Measurements from ENCODE around the gene TSPAN17.

The TSPAN17 gene

DNA sequence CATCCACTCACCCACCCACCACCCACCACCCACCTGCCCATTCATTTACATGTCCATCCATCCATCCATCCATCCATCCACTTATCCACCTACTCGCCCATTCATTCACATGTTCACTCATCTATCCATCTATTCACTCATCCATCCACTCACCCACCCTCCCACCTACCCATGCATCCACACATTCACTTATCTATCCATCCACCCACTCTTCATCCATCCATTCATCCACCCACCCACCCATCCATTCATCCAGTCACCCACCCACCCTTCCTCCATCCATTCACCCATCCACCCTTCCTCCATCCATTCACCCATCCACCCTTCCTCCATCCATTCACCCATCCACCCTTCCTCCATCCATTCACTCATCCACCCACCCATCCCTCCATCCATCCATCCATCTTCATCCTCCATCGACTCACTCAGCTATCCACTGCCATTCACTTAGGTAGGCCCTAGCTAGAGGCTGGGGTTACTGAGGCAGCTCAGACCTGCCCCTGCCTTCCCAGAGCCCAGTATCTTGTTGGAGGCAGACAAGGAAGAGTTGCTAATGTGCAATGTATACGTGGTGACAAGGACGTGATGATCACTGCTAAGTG is 12.7 kb downstream of the TSPAN17 start:
- no peak for DNase-seq (ENCODE audit: low read depth in 2 of 3, low spot score in 2 of 3)

DNA sequence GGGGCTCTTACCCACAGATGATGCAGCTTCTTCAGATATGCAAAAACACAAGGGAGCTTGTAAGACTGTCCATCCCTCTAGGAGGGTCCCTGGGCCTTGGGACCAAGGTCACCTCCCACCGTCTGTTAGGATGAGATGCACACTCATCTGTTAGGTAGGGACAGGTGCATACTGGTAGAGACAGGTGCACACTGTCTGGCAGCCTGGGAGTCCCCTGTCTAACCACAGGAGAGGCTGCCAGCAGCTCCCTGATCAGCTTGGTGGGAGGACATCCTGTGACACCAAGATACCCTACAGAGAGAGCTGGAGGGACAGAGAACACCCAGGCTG is 13.2 kb downstream of the TSPAN17 start:
- no peak for DNase-seq (ENCODE audit: low read depth in 2 of 3, low spot score in 2 of 3)

DNA sequence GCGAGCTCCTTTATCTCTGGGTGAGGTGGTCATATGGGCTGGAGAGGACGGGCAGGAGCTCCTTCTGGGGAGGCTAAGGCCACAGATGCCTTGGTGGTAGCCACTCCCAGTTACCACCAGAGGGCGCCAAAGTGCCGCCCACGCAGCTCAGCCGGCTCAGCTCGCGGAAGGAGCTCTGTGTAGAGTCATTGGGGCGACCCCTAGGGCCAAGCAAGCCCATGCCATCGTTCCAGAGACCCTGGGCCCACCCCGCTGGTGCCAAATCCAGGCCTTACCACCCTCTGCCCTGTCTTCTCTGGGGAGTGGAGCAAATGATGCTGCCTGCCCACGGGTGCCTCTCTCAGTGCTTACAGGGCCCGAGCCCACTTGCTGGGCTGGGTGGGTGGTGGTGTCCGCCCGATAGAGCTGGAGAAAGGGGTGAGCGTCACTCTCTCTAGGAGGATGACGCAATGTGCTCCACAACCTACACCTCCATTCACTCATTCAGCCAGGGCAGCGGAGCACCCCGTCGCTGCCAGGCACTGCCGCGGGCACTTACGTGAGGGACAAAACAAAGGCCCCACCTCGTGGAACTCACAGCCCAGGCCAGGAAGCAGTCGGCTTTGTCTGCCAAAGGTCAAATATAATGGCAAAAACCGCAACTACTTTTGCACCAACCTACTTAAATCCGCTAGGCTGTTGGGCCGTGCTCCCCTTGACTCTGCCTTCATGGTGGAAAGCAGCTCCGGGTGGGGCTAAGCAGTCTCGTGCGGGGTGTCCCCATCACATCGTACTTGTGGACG is 13.8 kb downstream of the TSPAN17 start:
- peak; percentile 60 to 82 (median 82) for DNase-seq (ENCODE audit: low read depth in 2 of 3, low spot score in 2 of 3)

DNA sequence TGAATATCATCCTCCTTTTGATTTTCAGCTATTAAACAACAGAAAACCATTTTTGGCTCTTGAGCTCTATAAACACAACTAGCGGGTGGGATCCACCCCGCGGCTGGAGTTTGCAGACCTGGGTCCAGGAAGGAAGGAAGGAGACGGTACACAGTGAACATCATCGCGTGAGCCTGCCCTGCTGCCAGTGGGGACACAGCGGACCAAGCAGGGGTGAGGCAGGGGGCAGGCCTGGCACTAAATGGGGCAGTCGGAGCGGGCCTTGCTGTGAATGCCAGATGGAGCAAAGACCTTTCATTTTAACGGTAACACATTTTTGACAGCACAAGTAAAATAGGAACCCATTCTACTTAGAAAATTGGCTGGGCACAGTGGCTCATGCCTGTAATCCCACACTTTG is 14.4 kb downstream of the TSPAN17 start:
- DNase-seq (ENCODE audit: low read depth in 2 of 3, low spot score in 2 of 3): no peak

DNA sequence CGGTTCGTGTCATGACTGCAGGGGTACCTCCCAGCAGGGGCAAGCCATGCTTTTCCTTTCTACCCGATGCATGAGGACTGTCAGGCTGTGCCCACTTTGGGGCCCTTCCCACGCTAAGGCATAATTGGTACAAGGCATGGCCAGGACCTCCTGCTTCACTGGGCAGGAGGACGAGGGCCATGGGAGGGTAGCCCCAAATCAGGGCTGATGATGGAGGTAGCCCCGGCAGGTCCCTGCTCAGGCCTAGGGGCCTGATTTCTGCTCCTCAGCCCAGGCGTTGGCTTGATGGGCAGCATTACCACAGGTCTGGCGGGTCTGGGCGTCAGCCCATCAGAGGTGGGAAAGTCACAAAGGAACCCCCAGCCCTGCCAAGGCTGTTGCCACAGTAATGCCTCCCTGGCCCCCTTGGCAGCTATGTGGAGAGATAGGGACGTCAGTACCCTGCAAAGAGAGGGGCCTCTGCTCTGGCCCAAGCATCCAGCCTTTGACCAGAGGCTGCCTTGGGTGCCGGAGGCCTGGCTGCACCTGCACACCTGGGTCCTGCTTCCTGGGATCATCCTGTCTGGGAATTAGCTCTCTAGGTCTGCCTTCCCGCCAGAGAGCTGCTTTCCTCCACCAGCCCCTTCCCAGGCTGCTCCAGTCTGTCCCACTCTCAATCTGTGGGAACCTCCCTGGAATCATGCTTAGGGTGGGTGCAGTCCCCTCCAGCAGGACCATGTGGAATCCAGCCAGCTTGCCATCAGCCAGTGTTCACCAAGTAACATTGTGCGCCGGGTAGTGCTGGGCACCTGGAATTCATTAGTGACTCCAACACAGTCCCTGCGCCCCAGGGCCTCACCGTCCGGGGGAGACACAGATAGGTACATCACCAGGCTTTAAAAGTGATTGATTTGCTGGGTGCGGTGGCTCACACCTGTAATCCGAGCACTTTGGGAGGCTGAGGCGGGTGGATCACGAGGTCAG is 15.4 kb downstream of the TSPAN17 start:
- no peak for DNase-seq (ENCODE audit: low read depth in 2 of 3, low spot score in 2 of 3)

DNA sequence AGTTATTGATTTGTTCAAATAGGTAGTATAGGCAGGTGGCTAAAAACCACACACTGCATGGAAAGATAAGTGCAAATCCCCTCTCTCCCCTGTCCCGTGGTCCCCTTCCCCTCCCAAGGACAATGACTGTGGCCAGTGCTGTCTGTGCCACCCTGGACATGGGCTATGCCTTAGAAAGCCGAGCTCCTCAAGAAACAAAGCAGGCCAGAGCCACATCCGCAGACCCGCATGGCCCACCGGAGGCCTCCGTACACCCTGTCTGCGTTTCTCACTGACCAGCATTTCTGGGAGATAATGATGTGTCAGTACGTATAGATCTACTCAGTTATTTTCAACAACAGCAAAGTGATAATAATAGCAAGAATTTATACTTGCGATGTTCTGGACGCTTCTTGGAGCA is 16.3 kb downstream of the TSPAN17 start:
- DNase-seq (ENCODE audit: low read depth in 2 of 3, low spot score in 2 of 3): no peak

DNA sequence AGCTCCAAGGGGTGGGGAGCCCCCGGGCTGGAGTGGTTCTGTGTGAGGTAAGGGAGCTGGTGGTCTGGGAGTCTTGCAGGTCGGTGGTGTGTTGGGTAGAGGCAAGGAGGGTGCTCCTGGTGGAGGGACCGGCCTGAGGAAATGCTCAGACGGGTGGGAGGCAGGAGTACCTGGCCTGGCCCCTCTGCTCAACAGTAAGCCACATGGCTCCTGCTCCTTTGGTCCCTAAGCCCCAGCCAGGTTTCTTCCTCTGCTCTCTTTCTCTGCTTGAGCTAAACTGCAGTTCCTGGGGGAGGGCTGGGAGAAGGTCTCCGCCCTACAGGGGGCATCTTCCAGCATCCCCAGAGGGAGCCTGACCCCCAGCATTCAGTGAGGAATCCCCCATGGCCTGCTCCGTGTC is 17.2 kb downstream of the TSPAN17 start:
- no peak for DNase-seq (ENCODE audit: low read depth in 2 of 3, low spot score in 2 of 3)

DNA sequence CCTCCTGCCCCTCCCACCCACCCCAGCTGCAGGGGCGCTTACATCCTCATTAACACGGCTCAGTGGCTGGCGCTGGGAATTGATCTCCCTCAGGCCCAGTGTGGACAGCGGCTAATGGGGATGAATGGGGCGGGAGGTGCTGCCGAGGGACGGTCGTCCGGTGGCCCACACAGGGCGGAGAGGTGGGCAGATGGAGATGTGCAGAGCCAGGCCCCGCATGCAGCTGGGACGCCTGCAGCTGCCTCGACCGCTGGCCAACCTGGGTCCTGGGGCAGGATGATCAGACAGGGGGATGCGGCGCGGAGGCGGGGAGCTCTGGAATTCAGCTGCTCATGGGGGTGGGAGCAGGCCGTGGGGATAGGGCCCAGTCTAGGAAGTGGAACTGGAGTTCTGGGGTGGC is 17.6 kb downstream of the TSPAN17 start:
- no peak for DNase-seq (ENCODE audit: low read depth in 2 of 3, low spot score in 2 of 3)

DNA sequence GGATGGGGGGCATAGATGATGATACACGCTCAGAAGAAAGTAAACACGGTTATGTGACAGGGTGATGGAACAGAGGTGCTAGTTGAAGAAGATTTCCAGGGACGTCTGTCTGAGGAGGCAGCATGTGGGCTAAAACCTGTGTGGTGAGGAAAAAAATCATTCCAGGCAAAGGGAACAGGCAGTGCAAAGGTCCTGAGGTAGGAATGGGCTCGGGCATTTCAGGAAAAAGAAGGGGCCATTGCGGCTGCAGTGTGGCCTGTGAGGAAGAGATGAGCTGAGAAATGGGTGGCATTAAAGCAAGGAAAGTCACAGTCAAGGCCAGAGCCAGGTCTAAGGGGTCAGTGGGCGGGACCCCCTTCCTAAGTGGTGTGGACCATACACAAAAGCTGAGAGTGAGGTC is 18.2 kb downstream of the TSPAN17 start:
- DNase-seq (ENCODE audit: low read depth in 2 of 3, low spot score in 2 of 3): no peak

DNA sequence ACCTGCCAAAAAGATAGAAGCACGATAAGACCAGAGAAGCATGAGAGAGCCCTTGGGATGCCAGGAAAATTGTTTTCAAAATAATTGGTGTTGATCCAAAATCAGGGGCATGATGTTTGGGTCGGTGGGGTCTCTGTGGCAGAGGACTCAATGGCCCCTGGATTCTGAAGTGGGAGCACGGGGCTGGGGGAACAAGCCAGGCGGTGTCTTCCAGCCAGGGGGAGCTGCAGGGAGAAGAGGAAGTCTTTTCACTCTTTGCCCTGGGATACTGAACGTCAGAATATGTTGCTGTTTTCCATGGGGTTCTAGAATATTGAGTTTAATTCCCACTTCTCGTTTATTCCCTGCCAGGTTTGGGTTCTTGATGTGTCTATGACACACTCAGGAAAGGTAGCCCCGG is 20.4 kb downstream of the TSPAN17 start:
- DNase-seq (ENCODE audit: low read depth in 2 of 3, low spot score in 2 of 3): no peak

DNA sequence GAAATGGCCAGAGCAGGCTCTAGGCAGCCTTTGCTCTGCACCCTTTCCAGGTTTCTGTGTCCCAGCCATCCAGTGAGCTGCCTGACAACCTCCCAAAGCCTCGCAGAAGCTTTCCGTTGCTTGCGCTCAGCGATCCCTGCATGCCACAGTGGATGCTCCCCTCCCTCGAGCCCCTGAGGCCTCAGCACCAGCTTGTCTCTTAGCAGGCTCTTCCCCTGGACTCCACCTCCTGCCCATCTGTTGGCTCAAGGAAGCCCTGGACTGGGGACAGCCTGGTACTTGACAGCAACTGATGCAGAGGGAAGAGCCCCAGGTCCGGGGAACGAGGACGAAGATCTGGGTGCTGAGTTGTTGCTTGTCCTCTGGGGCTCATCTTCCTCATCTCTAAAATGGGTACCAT is 23.2 kb downstream of the TSPAN17 start:
- DNase-seq (ENCODE audit: low read depth in 2 of 3, low spot score in 2 of 3): no peak

DNA sequence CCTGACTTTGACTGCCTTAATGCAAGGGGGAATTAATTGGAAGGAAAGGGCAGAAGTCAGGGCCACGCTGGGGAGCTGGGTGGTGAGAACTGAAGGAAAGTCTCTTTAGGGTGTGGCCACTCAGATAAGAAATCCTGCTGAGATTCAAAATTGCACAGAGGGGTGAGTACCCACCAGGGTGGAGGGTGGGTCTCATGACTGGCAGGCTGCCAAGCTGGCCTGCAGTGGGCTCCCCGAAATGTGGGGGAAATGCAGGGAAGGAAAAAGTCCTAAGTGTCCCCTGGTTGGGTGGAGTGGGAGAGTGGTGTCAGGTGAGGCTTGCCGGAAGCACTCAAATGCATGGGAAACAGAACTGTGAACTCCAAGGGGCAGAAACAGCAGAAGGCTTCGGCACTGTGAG is 24.1 kb downstream of the TSPAN17 start:
- DNase-seq (ENCODE audit: low read depth in 2 of 3, low spot score in 2 of 3): no peak

DNA sequence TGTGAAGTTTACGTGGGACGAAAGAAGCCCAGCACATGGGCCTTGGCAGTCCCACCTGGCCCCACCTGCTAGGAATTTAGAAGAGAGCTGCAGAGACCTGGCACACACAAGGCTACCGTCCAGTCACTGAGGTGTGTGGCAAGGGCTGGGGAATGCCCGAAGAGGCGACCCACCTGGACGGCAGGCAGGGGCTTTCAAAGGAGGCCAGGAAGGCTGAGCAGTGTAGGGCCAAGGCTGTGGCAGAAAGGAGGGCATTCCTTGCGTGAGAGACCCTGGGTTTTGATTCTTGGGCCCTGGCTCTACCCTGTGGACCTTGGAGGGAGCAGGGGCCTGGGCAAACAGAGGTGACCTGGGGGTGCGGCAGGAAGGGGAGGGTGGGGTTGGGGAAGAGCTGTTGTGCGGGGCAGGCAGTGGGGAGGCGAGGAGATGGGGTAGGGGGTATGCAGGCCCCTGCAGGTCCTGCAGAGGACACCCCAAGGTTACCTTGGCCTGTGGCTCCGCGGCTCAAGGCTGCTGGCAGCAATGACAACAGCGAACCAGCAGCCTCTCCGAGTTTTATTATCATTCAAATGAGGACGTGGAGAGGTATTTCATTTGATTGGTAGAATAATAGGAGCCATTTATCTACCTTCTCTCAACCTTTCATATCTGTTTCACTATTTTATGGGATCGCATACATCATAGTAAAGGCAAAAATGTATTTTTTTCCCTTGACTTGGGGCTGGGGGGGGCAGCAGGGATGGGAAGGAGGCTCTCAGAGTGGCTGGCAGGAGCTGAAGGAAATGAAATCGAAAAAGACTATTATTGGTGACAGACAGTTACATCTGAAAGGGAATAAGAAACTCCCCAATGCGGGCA is 24.8 kb downstream of the TSPAN17 start:
- no peak for DNase-seq (ENCODE audit: low read depth in 2 of 3, low spot score in 2 of 3)

DNA sequence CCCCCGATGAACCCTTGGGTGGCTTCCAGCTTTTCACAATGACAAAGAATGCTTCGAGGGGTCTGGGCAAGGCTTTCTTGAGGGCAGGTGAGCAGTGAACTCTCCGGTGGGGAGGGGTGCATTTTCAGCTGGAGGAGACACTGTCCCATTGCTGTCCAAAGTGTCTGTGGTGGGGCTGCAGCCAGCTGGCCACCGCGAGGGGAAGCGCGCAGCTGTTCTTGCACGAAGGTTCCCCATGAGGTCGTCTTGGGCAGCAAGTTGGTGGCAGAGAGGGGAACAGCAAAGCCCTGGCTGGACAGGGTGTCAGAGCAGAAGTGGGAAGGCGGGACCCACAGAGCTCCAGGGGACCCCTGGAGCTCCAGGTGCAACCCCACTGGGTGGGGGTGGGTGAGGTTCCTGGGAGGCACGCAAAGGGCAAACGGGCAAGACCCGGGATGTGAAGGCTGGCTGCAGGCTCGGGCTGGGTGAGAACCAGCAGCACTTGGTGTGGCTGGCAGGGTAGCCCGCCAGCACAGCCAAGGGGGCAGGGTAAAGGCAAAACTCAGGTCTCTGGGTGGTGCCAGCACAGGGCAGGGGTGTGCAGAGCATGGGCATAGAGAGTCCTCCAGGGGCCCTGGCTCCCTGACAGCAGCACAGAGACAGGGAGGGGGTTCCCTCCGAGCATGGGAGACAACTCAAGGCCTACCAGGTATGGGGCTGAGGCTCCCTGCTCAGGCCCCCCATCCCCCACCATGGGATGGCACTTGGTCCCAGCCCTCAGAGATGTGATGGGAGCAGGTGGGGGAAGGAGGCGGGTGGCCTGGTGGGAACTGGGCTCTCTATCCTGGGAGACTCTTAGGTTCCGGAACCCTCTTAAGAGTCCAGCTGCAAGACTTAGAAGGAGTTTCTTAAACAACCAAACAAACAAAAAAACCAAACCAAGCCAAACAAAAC is 26.6 kb downstream of the TSPAN17 start:
- no peak for DNase-seq (ENCODE audit: low read depth in 2 of 3, low spot score in 2 of 3)

DNA sequence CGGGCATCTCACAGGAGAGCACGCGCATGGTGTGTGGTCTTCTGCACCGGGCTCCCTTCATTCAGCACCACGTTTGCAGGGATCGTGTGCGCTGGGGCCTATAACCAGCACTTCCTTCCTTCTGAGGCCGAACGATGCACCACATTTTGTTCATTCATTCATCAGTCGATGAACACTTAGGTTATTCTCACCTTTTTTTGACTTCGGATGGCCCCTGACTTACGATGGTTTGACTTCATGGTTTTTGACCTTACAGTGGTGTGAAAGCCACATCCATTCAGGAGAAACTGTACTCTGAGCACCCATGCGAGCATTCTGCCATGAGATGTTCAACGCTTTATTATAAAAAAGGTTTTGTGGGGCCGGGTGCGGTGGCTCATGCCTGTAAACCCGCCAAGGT is 27.5 kb downstream of the TSPAN17 start:
- DNase-seq (ENCODE audit: low read depth in 2 of 3, low spot score in 2 of 3): no peak

DNA sequence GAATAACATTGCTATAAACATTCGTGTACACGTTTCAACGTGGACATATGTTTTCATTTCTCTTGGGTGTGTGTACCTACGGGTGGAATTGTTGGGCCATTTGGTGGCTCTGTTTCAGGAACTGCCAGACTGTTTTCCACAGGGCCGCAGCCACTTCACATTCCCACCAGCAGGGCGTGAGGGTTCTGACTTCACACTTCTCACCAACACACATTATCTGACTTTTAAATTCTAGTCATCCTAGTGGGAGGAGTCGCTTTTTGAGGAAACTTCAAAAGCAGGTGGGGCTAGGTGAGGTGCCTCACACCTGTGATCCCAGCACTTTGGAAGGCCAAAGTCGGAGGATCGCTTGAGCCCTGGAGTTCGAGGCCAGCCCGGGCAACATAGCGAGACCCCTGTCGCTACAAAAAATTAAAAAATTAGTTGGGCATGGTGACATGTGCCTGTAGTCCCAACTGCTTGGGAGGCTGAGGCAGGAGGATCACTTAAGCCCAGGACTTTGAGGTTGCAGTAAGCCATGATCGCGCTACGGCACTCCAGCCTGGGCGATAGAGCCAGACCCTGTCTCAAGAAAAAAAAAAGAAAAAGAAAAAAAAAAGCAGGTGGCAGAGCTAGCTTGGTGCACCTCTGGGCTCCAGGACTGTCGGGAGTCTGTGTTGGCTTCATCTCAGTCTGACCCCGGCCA is 28.5 kb downstream of the TSPAN17 start:
- DNase-seq (ENCODE audit: low read depth in 2 of 3, low spot score in 2 of 3): no peak

DNA sequence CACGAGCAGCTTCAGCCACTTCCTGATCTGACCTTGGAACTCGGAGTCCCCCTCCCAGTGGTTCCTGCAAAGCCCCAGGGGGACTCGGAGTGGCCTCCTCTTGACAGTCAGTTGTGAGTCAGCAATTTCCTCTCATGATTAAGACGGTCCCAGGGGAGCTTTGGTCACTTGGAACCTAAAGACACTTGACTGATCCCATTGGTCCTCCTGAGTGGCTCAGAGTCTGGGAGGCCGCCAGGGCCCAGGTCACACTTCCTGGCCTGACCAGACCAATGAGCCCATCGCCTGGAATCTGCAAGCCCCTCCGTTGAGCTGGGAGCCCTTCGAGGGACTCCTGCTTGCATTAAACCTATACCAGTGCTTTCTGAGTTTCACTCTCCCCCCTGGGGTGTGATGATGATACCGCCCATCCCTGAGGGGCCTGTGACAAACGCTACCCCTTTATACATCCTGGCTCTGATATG is 29.1 kb downstream of the TSPAN17 start:
- DNase-seq (ENCODE audit: low read depth in 2 of 3, low spot score in 2 of 3): no peak

DNA sequence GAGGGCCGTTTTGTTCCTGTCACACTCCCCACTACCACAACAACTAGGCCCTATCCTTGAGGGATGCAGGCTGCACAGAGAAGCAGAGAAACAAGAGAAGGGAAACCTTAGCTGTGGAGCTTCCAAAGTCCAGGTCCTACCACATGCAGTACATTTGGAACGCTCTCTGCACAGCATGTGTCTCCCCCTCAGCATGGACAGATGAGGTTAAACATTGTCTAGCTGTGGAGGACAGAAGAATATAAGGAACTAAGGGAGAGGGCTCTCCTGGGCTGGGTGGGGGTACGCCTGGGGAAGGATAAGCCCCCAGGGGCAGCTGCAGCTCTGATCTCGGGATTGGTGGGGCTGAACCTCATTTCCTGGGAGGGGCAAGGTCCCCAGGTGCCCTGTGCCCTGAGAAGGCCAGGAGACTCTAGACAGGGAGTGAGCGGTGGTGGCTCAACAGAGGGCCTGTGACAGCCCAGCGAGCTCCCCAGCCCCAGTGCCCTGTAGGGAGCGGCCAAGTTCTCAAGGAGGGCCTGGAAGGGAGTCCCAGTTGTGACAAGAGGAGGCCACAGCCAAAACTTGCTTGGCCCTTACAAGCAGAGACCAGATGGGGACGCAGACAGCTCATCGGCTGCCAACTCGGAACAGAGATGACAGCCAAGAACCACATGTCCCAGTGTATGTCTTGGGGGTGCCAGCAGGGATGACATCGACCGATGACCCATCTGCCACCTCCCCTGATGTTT is 30.1 kb downstream of the TSPAN17 start:
- no peak for DNase-seq (ENCODE audit: low read depth in 2 of 3, low spot score in 2 of 3)

DNA sequence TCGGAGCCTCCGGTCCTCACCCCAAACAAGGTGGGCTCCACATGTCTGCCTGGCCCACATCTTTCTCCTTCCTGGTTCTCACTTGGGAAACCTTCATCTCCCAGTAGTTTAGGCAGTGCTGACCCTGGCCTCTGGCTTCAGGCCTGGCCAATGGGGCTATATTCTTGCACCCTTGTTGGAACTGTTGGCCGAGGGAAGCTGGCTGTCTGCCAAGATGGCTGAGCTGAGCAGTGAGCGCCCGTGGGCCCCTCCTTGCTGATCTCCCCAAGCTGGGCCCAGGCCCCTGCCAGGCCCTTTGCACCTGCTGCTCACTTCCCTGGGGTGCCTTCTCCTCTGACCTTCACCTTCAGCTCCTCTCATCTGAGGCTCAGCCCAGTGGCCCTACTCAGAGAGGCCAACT is 31.3 kb downstream of the TSPAN17 start:
- DNase-seq (ENCODE audit: low read depth in 2 of 3, low spot score in 2 of 3): no peak

Measured in activated CD8-positive, alpha-beta memory T cell treated with anti-CD3 and anti-CD28 coated beads for 48 hours (primary cell).